ENCODE measurements around the gene TMEM151A. TPM values are rescaled to one million over a fixed set of nuclear protein-coding genes. Genes with fewer than 3 reads are reported as not detected.

TMEM151A gene
- total RNA-seq, 1 donor from 2014 or later: 2.1 TPM

DNA sequence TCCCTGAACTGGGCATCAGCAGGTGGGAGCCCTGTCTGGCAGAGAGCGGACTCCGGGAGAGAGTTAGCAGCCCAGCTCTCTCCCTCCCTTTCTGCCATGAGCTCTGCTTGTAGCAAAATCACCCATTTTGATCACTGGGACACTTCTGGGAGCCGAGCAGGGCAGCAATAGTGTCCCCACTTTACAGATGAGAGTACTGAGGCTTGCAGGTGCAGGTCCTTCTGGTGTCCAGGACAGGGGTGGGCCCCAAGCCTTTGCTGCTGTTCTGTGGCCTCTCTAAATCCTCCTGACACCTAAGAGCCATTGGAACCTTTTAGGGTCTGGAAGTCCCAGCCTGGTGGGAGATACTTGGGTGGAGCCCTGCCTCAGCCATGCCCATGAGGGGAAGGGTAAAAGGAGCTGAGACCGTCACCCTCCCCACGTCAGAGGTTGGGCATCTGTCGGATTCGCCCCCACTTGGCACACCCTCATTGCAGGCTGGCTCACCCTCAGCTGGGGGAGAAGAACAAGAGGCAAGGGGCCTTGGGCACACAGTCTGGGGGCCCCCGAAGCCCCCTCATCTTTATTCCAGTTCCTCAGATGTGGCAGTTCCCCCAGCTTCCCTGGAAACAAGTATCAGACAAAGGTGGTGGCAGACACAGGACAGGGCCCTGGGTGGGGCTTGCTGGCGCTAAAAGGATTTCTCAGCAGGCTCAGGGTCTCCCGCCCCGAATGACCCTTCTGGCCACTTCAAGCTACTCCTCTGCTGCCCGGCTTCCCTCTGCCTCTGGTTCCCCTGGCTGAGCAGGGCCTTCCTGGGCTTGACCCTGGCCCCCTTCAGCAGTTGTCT, 40.1 kb downstream of the TMEM151A start:
- TF ChIP-seq, protein P1, sequence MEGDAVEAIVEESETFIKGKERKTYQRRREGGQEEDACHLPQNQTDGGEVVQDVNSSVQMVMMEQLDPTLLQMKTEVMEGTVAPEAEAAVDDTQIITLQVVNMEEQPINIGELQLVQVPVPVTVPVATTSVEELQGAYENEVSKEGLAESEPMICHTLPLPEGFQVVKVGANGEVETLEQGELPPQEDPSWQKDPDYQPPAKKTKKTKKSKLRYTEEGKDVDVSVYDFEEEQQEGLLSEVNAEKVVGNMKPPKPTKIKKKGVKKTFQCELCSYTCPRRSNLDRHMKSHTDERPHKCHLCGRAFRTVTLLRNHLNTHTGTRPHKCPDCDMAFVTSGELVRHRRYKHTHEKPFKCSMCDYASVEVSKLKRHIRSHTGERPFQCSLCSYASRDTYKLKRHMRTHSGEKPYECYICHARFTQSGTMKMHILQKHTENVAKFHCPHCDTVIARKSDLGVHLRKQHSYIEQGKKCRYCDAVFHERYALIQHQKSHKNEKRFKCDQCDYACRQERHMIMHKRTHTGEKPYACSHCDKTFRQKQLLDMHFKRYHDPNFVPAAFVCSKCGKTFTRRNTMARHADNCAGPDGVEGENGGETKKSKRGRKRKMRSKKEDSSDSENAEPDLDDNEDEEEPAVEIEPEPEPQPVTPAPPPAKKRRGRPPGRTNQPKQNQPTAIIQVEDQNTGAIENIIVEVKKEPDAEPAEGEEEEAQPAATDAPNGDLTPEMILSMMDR (conservative IDR thresholded peaks at IDR 0.05): no peak
- H3K4me3 Mint-ChIP-seq: no peak overlapping the region
- no peak overlapping the region for H3K27ac Mint-ChIP-seq
- DNase-seq (ENCODE audit: extremely low spot score, unreplicated experiment): no peak
- no peaks in the 10 kb centered on the region for H3K27me3 Mint-ChIP-seq
- no peaks in the 10 kb centered on the region for H3K36me3 Mint-ChIP-seq
- peaks cover 19% of the 10 kb centered on the region for H3K4me1 Mint-ChIP-seq (ENCODE audit: unreplicated experiment)
- no peaks in the 10 kb centered on the region for H3K9me3 Mint-ChIP-seq

DNA sequence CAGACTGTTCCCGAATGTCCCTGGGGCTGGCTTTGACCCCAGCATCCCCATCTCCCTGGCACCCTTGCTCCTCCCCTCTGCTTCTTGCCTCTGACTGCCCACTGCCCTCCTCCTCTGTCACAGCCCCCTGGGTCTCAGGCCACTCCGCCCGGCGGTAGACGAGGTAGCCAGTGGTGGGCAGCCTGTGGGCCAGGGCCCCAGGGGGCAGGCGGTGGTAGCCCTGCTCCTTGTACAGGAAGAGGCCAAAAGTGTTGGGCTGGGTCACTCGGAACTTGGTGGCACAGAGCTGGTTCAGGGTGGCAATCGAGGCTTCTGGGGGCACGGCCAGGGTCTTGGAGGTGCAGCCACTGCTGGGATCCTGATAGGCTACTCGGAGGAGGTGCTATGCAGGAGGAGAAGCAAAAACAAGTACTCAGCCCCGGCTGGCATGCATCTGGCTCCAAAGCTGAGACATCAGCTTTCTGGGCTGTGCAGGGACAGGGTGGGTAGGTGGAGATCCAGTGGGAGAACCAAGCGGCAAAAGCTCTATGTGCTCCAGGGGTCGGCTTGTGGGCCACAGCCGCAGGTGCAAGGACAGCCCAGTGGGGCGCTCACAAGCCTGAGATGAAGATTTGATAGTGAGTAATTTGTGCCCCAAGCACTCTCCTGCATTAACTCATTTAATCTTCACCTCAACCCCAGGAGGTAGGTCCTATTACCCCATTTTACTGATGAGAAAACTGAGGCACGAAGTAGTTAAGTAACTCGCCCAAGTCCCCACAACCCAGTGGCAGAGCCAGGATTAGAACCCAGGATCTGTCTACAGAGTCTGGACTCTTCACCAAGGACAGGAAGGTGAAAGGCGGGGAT, 40.9 kb downstream of the TMEM151A start:
- peaks cover 13% of the 10 kb centered on the region for H3K4me1 Mint-ChIP-seq (ENCODE audit: unreplicated experiment)
- DNase-seq (ENCODE audit: extremely low spot score, unreplicated experiment): no peak
- H3K27me3 Mint-ChIP-seq: no peaks in the 10 kb centered on the region
- H3K9me3 Mint-ChIP-seq: no peaks in the 10 kb centered on the region
- H3K27ac Mint-ChIP-seq: no peak overlapping the region
- no peak overlapping the region for H3K4me3 Mint-ChIP-seq
- TF ChIP-seq, protein P1 (conservative IDR thresholded peaks at IDR 0.05): no peak
- no peaks in the 10 kb centered on the region for H3K36me3 Mint-ChIP-seq

DNA sequence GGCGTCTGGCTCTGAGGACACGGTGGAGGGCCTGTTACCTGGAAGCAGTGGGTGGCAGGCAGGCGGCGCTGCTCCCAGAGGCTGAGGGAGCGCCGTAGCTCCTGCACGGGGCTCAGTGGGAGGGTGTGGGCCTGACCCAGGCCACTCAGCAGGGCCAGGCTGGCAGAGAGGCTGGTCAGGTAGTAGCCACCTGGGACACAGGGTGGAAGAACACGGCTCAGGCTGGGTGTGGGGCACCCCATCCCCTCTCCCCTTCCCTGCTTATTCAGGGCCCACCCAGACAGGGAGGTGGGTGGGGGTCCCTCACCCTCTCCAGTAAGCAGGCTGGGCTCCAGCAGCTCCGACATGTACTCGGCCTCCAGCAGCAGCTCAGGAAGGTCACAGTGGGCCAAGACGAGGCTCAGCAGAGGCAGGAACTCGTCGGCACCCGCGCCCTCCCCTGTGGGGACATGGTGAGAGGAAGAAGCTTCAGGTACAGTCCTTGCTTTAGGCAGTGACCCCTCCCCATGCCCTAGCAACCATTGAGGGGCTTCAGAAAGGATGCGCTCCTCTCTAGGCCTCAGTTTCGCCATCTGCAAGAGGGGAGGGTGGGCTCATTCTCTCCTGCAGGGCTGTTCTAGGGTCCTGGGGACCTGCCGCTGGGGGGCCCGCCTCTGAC, 41.7 kb downstream of the TMEM151A start:
- no peak overlapping the region for H3K27ac Mint-ChIP-seq
- H3K4me3 Mint-ChIP-seq: no peak overlapping the region
- TF ChIP-seq, protein P1 (conservative IDR thresholded peaks at IDR 0.05): no peak

DNA sequence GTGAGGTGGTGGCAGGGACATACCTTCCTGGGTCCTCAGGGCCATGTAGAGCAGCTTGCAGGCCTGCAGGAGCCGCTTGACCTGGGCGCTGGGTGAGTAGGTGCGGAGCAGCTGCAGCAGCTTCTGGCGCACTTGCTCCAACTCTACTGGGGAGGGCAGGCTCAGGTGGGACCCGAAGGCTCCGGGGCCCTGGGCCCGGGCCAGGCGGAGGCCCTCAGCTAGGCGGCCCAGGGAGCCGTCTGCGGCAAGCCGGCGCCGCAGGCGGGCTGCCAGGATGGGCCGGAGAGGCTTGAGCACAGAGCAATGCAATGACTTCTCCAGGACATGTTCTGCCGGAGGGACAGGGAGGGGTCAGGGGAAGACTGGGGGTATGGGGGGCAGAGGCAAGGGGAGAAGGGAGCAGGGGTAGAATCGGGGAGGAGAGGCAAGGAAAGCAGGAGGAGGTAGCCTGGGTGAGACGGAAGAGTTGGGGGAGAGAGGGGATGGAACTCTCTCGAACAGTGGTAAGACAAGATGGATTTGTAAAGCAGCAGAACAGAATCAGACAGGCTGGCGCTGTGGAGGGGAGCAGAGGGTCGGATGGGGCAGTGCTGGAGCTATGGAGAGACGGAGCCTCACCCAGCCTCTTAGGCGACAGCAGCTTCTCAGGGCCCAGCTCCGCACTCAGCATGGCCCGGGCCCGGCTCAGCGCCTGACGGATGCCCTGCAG, 42.4 kb downstream of the TMEM151A start:
- TF ChIP-seq, protein P1 (conservative IDR thresholded peaks at IDR 0.05): no peak

More for the DNA sequence above, 41.7 kb downstream of the TMEM151A start:
- Mint-ChIP-seq H3K9me3 (no peaks in the 10 kb centered on the region), H3K36me3 (no peaks in the 10 kb centered on the region), H3K27me3 (no peaks in the 10 kb centered on the region), H3K4me1 (ENCODE audit: unreplicated experiment) (peaks cover 9% of the 10 kb centered on the region)
- no peak for DNase-seq (ENCODE audit: extremely low spot score, unreplicated experiment)

More for the DNA sequence above, 42.4 kb downstream of the TMEM151A start:
- H3K36me3 Mint-ChIP-seq: no peaks in the 10 kb centered on the region
- H3K4me3 Mint-ChIP-seq: no peak overlapping the region
- no peak overlapping the region for H3K27ac Mint-ChIP-seq
- H3K4me1 Mint-ChIP-seq (ENCODE audit: unreplicated experiment): peaks cover 6% of the 10 kb centered on the region
- H3K9me3 Mint-ChIP-seq: no peaks in the 10 kb centered on the region
- no peak for DNase-seq (ENCODE audit: extremely low spot score, unreplicated experiment)
- H3K27me3 Mint-ChIP-seq: no peaks in the 10 kb centered on the region
